Chondrocyte (in vitro differentiated cells): Measurements from ENCODE around the gene LHFPL6. TPM values are rescaled to one million over a fixed set of nuclear protein-coding genes. Genes with fewer than 3 reads are reported as not detected.

ENCODE experiments used
- DNase-seq: peaks from one replicate; pipeline ENCODE4 v3.0.0; 2021; ENCODE audit warnings: mixed read lengths, low spot score
- H3K27ac Mint-ChIP-seq: one replicate; pipeline ENCODE4 v1.8.0; 2021; ENCODE audit warnings: mild to moderate bottlenecking, moderate library complexity, mixed read lengths; ENCODE audit not compliant: unreplicated experiment
- H3K27me3 Mint-ChIP-seq: 2 replicates; pipeline ENCODE4 v1.8.0; 2021; ENCODE audit warnings: low read depth, mixed read lengths
- H3K36me3 Mint-ChIP-seq: 2 replicates; pipeline ENCODE4 v1.8.0; 2021; ENCODE audit warnings: low read depth, mixed read lengths
- H3K4me1 Mint-ChIP-seq: 2 replicates; pipeline ENCODE4 v1.8.0; 2021; ENCODE audit warnings: low read depth, mild to moderate bottlenecking, mixed read lengths
- H3K4me3 Mint-ChIP-seq: one replicate; pipeline ENCODE4 v1.8.0; 2021; ENCODE audit warnings: mild to moderate bottlenecking, moderate library complexity, mixed read lengths; ENCODE audit not compliant: unreplicated experiment
- H3K9me3 Mint-ChIP-seq: 2 replicates; pipeline ENCODE4 v1.8.0; 2021; ENCODE audit warnings: low read depth, mixed read lengths
- CTCF ChIP-seq: fragments of 200-600 bp; sonication (generic); IDR thresholded peaks from 2 replicates; pipeline ENCODE4 v1.5.0; 2021; ENCODE audit warnings: antibody characterized with exemption, mild to moderate bottlenecking, moderate library complexity
- total RNA-seq: library from RNA; stranded (reverse); gene quantifications from 3 replicates; pipeline ENCODE4 v1.2.1, GENCODE V29; 2021

LHFPL6 gene
- total RNA-seq, 1 donor from 2014 or later, result 101 TPM

GRCh38 chr13:39336937-39337336 lies 266.1 kb downstream of the LHFPL6 start:
- Mint-ChIP-seq H3K9me3 (peaks cover 8% of the 10 kb centered on the region), H3K36me3 (peaks cover 9% of the 10 kb centered on the region), H3K4me1 (no peaks in the 10 kb centered on the region), H3K27ac (no peak overlapping the region), H3K4me3 (no peak overlapping the region), H3K27me3 (no peaks in the 10 kb centered on the region)
- no peak for TF ChIP-seq CTCF
- DNase-seq, result no peak

- Mint-ChIP-seq H3K36me3 (peaks cover 9% of the 10 kb centered on the region), H3K9me3 (peaks cover 8% of the 10 kb centered on the region), H3K4me1 (no peaks in the 10 kb centered on the region), H3K27me3 (no peaks in the 10 kb centered on the region), H3K27ac (no peak overlapping the region), H3K4me3 (no peak overlapping the region)
- DNase-seq, result no peak
- TF ChIP-seq CTCF, result no peak
These were observed 266.8 kb downstream of the LHFPL6 start for GRCh38 chr13:39336207-39336606.

- no peak overlapping the region for H3K27ac Mint-ChIP-seq
- peaks cover 8% of the 10 kb centered on the region for H3K9me3 Mint-ChIP-seq
- peaks cover 9% of the 10 kb centered on the region for H3K36me3 Mint-ChIP-seq
- TF ChIP-seq CTCF, result no peak
- no peaks in the 10 kb centered on the region for H3K4me1 Mint-ChIP-seq
- DNase-seq, result no peak
- no peaks in the 10 kb centered on the region for H3K27me3 Mint-ChIP-seq
- no peak overlapping the region for H3K4me3 Mint-ChIP-seq
These were observed 267.3 kb downstream of the LHFPL6 start for GRCh38 chr13:39335721-39336120.

GRCh38 chr13:39330504-39330903 lies 272.5 kb downstream of the LHFPL6 start:
- Mint-ChIP-seq H3K4me1 (peaks cover 28% of the 10 kb centered on the region), H3K9me3 (peaks cover 11% of the 10 kb centered on the region), H3K4me3 (no peak overlapping the region), H3K27me3 (no peaks in the 10 kb centered on the region), H3K27ac (no peak overlapping the region), H3K36me3 (peaks cover 9% of the 10 kb centered on the region)
- TF ChIP-seq CTCF, result no peak
- DNase-seq, result no peak

- Mint-ChIP-seq H3K4me1 (peaks cover 36% of the 10 kb centered on the region), H3K36me3 (peaks cover 9% of the 10 kb centered on the region), H3K27ac (no peak overlapping the region), H3K27me3 (no peaks in the 10 kb centered on the region), H3K9me3 (peaks cover 11% of the 10 kb centered on the region), H3K4me3 (no peak overlapping the region)
- DNase-seq, result no peak
- TF ChIP-seq CTCF, result no peak
These were observed 273.8 kb downstream of the LHFPL6 start for GRCh38 chr13:39329182-39329639.
